Heart left ventricle (tissue), 13 donors: ENCODE results near the gene ADAM17.

ENCODE experiments used
- POLR2A ChIP-seq, 2 donors: fragments of 450-650 bp; IDR thresholded peaks; one replicate each; pipeline ENCODE4 v1.6.1; 2017; ENCODE audit warnings: antibody characterized with exemption in 2 of 2, mild to moderate bottlenecking in 2 of 2, moderate library complexity in 2 of 2
- TF ChIP-seq, protein P1 (sequence below), 12 donors: fragments of 200-600 bp; sonication (generic) in 4 of 12; IDR thresholded peaks; one replicate each; pipeline versions ENCODE4 v1.5.0 to v1.8.0; 2018 to 2022; ENCODE audit warnings: antibody characterized with exemption in 12 of 12, mild to moderate bottlenecking in 5 of 12
- donor health status: ischemic (EF 13 %, LVEDD 7.1; RV severe dilation, severe dysfunction).
- donor health status: DM: no; HTN: yes; CAD: no.
- donor health status: DM: no; HTN: no; CAD: no.
- donor health status: ischemic (EF 25% LVEDD 6.9; RV normal size, moderate dysfunction).
- donor health status: ischemic (EF 25% LVEDD 5.7; RV mildly dilated, moderate dysfunction).
- donor health status: ischemic (EF 35%, LVEDD 5.7; RV mildly dilated, moderate dysfunction).
- donor health status: nonischemic (EF 11% LVEDD 7.7; RV severe dilation, severe dysfunction).
- donor health status: DM: yes; HTN: yes; CAD: no.
- donor health status: PGD.
- donor health status: ischemic (EF 29% LVEDD 5.4; RV normal size, mild dysfunction).
- donor health status: nonischemic (EF 23%, LVEDD 6.1; RV moderate dilation, normal function).

DNA sequence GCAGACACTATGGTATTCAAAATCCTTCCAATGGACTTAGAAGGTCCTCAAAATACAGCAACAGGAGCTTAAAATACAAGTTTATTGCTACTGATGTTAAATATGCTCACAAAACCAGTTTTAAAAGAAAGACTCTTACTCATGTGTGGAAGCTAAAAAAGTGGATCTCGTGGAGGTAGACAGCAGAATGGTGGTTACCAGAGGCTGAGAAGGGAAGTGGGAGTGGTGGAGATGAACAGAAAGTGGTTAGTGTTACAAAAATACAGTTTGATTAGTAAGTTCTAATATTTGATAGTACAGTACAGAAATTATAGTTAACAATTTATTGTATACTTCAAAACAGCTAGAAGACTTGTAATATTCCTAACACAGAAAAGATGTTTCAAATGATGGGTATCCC is 12.1 kb downstream of the ADAM17 start:
- TF ChIP-seq, protein P1, sequence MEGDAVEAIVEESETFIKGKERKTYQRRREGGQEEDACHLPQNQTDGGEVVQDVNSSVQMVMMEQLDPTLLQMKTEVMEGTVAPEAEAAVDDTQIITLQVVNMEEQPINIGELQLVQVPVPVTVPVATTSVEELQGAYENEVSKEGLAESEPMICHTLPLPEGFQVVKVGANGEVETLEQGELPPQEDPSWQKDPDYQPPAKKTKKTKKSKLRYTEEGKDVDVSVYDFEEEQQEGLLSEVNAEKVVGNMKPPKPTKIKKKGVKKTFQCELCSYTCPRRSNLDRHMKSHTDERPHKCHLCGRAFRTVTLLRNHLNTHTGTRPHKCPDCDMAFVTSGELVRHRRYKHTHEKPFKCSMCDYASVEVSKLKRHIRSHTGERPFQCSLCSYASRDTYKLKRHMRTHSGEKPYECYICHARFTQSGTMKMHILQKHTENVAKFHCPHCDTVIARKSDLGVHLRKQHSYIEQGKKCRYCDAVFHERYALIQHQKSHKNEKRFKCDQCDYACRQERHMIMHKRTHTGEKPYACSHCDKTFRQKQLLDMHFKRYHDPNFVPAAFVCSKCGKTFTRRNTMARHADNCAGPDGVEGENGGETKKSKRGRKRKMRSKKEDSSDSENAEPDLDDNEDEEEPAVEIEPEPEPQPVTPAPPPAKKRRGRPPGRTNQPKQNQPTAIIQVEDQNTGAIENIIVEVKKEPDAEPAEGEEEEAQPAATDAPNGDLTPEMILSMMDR (IDR thresholded peaks at IDR 0.05) = no peak
- TF ChIP-seq POLR2A (IDR thresholded peaks at IDR 0.05) = no peak
